ENCODE measurements around the gene CCDC81.

- TF ChIP-seq POLR2A (IDR thresholded peaks at IDR 0.05) = no peak
- TF ChIP-seq, protein P1, sequence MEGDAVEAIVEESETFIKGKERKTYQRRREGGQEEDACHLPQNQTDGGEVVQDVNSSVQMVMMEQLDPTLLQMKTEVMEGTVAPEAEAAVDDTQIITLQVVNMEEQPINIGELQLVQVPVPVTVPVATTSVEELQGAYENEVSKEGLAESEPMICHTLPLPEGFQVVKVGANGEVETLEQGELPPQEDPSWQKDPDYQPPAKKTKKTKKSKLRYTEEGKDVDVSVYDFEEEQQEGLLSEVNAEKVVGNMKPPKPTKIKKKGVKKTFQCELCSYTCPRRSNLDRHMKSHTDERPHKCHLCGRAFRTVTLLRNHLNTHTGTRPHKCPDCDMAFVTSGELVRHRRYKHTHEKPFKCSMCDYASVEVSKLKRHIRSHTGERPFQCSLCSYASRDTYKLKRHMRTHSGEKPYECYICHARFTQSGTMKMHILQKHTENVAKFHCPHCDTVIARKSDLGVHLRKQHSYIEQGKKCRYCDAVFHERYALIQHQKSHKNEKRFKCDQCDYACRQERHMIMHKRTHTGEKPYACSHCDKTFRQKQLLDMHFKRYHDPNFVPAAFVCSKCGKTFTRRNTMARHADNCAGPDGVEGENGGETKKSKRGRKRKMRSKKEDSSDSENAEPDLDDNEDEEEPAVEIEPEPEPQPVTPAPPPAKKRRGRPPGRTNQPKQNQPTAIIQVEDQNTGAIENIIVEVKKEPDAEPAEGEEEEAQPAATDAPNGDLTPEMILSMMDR (IDR thresholded peaks at IDR 0.05) = no peak
- no peak for TF ChIP-seq EP300 (IDR thresholded peaks at IDR 0.05)
- no peak for TF ChIP-seq POLR2AphosphoS5 (IDR thresholded peaks at IDR 0.05)
Measured at GRCh38 chr11:86386283-86386682, 11.6 kb downstream of the CCDC81 start.

Data from suprapubic skin (tissue), 4 donors.